Glomerular visceral epithelial cell (primary cell): ENCODE data around the gene ENTPD6.
"Not testable (repeated sequence)": the region's sequence is repeated elsewhere in the genome, so short reads cannot be mapped to it uniquely, and the experiment has no call there.

ENCODE experiments used
- DNase-seq: peaks from one replicate; pipeline ENCODE4 v3.0.0-alpha.2; 2016; ENCODE audit errors: extremely low spot score

The ENTPD6 gene

DNA sequence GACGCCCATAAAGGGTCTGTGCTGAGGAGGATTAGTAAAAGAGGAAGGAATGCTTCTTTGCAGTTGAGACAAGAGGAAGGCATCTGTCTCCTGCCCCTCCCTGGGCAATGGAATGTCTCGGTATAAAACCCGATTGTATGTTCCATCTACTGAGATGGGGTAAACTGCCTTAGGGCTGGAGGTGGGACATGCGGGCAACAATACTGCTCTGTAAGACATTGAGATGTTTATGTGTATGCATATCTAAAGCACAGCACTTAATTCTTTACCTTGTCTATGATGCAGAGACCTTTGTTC lies 46.1 kb downstream of the ENTPD6 start:
- DNase-seq, result not testable (repeated sequence)

DNA sequence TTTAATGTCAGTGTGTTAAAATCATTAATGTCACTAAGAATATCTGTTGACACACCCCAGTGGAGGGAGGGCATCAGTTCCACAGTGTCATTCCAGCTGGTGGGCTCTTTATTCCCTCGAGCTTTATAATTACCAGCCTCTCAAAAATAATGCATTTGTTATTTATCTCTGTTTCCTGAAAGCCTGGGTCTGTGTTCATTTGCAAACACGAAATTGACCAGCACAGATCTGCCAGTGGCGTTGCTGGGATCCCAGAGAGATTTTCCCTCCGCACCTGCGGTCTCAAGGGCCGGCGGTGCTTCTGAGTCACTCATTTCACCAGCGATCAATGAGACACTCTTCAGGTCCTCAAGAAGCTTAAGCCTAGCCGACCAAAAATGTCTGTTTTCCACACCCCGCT lies 46.7 kb downstream of the ENTPD6 start:
- DNase-seq, result no peak

DNA sequence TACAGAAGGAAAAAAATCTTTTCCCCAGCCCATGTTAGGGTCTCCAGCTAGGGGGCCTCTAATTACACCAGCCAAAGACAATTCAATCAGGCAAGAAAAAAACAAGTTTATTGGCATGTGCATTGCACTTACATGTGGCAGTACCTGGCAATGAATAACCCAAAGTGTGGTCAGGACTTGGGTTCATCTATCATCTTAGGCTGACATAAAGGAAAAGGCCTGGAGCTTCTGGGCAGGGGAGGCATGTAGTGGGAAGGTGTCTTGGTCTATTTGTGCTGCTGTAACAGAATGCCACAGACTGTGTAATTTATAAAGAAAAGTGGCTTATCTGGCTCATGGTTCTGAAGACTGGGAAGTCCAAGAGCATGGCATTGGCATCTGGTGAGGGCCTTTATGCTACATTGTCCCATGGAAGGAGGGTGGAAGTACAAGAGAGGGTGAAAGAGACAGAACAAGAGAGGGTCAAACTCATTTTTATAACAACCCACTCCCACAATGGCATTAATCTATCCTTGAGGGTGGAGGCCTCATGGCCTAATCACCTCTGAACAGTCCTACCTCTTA lies 48.0 kb downstream of the ENTPD6 start:
- DNase-seq, result peak; percentile 55

DNA sequence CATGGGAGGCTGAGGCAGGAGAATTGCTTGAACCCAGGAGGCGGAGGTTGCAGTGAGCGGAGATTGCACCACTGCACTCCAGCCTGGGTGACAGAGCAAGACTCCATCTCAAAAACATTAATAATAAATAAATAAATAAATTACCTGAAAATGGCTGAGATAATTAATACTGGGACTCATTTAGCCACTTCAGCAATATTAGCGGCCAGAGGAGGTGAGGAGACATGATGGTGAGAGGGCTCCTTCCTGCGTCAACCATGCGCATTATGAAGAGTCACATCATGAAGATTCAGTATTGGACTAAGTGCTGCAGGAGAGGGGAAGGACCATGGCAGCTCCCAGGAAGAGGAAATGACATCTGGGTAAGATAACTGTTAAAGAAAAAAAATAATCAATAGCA lies 49.5 kb downstream of the ENTPD6 start:
- DNase-seq, result no peak

DNA sequence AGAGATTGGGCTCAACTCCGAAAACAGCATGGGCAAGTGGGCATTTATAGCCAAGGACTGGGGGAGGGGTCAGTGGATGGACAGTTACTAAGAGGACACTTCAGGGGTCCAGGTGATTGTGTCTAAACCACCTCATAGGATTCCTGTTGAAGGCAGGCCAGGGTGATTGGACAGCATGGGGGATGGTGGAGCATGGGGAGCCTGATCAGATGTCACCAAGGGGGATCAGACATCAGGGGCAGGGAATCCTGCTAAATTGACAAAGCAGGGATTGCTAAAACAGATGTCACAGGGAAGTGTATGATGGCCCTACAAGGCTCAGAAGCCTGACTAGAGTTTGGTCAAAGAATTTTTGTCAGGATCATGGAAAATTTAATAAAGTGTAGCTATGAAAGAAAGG lies 49.9 kb downstream of the ENTPD6 start:
- DNase-seq, result no peak

DNA sequence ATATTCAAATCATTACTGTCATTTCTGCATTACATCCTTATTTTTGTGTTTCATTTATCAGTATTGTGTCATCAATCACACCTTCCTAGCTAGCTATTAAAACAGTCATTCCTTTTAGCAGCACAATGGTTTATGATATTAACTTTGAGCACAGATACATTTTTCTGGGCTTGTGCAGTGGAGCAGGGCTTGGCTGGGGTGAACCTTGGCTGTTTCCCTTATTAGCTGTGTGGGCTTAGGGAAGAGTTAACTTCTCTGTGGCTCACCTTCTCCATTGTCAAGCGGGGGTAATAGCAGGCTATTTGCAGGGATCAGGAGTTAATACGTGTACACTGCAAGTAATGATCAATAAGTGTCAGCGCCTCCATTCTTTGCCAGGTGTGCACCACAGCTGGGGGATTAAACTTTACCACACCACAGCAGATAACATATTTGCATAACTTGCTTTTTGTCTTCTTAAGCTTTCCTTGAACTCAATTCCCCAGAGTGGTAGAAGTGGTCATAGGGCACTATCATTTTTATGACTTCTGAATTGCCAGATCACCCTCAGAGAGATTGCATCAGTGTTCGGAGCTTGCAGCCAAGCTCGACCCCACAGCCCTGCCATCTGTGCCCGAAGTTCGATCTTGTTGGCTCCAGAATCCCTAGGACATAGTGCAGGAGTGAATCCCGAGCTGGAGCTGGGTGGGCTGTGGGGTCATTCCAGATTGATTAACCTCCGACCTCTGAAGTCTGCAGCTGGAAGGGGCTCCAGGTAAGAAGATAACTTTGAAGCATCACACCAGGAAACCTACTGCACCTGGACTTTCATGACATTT lies 50.9 kb downstream of the ENTPD6 start:
- DNase-seq, result no peak

DNA sequence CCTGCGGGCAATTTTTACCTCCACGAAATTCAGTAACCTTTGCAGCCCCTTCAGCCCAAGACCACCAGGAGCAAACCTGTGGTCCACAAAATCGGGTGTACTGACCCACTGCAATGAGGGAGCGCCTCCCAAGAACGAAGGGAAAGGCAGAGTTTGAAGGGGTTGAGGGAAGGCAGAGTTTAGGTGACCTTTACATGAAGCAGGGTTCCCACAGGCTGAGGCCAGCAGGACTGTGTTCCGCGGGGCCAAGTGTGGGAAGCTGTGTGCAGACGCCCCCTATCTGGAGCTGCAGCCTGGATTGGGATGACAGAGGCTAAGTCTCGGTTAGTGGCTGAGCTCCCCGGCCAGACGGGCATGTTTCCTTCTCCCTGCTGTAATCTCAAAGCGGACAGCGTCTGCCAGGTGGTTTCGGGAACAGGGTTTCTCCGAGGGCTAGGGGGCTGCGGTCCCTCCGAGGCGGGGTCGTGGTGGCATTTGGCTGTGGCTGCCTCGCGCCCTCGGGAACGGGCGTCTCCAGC lies 51.5 kb downstream of the ENTPD6 start:
- peak; percentile 65 for DNase-seq

DNA sequence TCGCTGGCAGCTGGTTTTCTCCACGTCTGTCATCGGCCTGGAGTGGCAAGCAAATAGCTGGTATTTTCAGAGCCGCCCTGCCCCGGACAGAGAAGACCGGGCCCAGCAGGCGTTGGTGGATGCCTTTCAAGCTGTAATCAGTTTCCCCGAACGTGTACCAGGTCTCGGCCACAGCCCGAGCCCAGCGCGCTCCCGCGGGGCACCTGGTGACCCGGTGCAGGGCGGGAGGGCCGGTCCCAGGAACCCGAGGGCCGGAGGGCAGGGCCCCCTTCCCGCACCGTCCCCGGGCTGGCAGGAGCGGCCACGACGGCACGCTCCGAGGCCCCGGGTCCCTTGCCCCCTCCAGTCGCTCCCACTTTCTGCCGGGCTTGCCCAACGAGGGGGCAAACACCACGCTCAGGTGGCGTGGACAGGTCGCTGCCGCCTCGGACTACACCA lies 52.0 kb downstream of the ENTPD6 start:
- DNase-seq, result peak; percentile 46

DNA sequence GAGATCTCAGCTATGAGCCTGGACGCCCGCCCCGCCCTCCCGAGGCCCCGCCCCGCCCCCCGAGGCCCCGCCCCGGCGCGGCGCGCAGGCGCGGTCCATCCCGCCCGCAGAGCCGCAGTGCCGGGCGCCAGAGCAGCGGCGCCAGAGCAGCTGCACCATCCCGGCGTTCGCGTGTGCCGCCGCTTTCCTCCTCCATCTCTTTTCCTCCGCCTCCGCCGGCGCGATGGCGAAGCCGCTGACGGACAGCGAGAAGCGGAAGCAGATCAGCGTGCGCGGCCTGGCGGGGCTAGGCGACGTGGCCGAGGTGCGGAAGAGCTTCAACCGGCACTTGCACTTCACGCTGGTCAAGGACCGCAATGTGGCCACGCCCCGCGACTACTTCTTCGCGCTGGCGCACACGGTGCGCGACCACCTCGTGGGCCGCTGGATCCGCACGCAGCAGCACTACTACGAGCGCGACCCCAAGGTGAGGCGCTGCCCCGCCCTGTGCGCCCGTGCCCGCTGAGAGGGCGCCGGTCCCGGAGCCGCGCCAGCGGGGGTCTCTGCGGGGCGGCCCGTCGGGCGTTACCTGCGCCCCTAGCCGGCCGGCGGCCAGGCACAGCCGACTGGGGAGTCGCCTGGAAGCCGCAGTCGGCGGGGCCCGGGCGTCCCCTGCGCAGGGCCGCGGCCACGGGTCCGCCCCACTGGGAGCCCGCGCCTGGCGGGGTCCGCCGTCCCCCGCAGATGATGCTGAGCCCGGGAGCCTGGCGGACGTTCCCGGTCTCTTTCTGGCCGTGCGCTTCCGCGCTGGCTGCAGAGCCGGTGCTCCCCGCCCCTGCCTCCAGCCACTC lies 52.7 kb downstream of the ENTPD6 start, which contains the start of gene PYGB:
Gene PYGB, plus strand, starts transcription at position 130 of the 830 bp plus-strand sequence. Its CDS starts 94 bp downstream, at position 224.
- DNase-seq, result peak; percentile 90

DNA sequence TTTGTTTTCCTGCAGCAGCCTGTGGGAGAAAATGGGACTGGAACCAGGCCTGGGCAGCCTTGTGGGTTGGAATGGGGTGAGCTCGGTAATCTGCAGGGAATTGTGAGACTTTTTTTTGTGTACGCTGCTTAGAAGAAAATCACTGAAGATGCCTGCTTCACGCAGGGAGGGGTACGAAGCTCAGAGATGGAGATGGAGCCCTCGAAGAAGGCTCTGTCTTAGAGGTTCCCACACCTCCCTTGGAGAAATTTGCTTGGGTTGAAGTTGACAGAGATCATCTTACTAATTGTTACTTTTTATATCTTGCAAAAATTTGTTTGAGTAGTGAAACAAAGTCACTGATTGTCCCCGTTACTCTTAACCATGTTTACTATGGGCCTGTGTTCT lies 53.3 kb downstream of the ENTPD6 start:
- DNase-seq, result no peak

DNA sequence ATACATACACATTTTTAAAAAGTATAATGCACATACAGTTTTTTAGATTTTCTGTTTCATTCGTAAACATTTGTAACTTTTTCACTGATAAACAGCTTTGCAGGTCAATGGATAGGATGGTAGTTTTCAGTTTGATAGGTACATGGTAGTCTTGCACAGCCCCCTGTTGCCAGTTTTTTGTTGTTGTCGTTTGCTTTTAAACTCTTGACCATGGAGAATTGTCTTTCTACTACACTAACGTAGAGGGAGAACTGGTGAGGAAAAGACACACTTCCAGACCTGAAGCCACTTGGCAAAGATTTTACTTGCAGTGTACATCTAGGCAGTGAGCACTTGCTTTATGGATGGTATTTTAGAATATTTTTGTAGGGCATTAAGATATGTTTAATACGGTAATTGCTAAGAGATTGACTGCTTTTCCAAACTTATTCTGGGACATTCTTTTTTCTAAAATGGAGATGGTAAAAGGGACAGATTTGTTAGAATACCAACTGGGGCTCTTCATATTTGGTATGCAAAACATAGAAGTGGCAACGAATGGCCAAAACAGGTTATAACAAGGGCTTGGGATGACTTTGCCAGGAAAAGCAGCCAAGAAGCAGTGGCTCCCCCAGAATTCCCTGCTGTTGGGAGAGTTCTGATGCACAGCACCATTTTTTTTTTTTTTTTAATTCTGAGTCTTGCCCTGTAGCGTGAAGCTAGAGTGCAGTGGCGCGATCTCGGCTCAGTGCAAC lies 53.9 kb downstream of the ENTPD6 start:
- no peak for DNase-seq

DNA sequence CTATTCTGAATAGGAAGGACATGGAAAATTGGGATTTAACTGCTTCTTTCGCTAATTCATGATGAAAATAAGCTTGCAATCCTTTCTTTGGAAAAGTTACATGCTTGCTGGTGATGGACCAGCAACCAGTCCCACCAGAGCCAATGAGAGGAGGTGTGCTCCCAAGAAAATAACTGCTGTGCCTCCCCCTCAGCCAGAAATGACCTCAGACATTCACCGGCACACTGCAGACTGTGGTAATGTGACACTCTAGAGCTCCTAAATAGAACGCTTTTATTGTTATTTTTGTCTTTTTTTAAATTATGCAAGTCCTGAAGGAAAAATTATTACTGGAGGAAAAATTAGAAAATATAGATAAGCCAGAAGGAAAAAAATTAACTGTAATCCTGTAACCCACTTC lies 55.0 kb downstream of the ENTPD6 start:
- no peak for DNase-seq

DNA sequence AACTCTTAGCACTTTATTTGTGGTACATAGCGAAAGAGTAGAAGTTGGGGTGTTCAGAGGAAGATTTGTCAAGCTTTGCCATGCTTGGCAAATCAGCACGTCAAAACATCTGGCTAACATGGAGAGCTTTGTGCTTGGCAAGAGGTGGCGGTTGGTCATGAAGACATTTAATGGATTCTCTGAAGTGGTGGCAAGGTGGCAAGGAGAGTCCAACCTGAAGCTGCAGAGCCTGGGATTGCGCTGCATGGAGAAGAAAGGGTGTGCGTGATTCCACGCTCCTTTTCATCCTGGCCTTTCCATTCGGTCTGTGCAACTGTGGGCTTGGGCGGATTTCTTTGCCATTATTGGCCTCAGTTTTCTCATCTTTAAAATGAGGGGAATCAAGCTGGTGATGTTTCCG lies 55.5 kb downstream of the ENTPD6 start:
- DNase-seq, result no peak

DNA sequence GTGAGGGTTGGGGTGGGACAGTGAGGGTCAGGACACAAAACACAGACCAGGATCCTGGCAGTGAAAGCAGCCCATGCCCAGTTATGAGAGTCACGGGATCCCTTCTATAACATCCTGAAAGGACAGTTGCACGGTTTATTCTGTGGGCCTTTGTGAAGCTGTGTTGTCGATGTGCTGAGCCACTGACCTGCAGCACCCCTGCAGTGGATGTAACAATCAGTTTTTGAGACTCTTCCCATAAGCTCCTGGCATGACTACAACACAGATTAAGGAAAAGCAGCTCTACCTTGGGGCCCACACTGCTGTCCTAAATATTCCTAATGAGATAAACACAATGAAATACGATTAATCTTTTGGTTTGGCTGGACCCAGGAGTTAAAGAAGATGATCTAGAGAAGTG lies 56.0 kb downstream of the ENTPD6 start:
- DNase-seq, result no peak

DNA sequence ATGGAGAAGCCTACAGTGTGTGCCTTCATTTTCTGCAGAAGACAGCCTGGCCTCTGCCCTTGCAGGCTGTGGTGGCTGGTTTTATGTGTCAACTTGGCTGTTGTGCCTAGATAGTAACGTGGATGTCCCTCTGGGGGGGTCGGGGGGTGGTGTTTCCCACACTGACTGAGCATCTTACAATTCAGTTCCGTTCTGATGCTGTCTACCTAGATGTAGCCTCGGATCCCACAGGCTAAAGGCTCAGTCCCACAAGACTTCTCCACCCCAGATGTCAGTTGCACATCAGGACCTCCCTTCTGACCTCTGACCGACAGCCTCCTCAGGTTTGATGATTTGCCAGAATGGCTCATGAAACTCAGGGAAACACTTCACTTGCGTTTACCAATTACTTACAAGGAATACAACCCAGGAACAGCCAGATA lies 56.7 kb downstream of the ENTPD6 start:
- no peak for DNase-seq

DNA sequence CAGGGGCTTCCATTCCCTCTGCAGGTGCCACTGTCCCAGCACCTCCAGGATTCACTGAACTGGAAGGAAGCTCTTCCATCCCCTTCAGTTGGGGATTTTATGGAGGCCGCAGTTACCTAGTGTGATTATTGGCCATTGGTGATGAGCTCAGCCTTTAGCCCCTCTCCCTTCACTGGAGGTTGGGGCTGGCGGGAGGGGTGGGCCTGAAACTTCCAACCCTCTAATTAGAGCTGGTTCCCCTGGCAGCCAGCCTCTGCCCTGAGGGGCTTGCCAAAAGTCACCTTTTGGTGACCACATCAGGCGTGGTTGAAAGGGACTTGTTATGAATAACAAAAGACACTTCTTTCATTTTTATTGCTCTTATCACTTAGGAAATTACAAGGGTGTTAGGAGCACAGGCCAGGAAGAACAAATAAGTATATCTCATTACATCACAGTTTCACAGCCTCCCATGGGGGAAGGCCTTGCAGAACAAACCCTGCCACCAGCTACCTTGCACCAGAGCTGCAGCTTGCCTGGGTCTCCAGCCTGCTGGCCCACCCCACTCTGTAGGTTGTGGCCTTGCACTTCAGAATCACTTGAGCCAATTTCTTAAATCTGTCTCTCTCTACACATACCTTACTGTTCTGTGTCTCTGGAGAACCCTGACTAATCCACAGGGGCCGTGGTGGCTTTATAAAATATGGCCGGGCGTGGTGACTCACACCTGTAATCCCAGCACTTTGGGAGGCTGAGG lies 57.3 kb downstream of the ENTPD6 start:
- DNase-seq, result no peak

DNA sequence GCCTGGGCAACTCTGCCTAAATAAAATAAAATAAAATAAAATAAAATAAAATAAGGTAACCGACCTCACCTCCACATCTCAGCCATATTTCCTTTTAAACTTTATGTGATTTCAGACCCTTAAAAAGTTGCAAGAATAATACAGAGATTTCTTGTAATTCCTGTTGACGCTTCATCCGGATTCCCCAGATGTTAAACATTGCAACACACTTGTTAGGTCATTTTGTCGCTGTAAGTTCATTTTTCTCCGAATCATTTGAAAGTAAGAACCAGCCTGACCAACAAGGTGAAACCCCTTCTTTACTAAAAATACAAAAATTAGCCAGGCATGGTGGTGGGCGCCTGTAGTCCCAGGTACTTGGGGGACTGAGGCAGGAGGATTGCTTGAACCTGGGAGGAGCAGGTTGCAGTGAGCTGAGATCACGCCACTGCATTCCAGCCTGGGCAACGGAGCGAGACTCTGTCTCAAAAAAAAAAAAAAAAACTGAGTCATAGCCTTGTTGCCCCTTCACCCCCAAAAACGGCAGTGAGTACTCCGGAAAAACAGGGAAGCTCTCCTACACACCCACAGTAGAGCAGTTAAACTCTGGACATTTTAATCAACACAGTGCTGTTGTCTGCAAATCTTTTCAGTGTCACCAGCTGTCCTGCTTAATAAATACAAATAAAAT lies 58.2 kb downstream of the ENTPD6 start:
- peak; percentile 65 for DNase-seq

DNA sequence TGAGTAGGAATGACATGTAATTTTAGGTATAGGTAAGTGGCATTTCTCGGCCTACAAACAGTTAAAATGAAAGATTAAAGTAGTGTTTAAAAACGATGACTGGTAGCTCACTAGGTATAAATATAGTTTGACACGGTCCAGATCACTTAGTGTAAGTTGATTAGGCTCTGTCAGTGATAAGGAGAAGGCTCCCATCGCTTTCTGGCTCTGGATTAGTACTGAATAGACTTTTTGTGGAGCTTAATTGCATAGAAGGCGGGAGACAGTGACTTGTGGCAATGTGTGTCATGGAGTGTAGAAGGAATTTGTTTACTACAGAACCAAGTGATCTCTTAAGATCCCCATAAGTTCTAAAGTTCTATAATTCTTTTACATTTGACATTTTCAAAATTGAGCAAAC lies 59.1 kb downstream of the ENTPD6 start:
- no peak for DNase-seq

DNA sequence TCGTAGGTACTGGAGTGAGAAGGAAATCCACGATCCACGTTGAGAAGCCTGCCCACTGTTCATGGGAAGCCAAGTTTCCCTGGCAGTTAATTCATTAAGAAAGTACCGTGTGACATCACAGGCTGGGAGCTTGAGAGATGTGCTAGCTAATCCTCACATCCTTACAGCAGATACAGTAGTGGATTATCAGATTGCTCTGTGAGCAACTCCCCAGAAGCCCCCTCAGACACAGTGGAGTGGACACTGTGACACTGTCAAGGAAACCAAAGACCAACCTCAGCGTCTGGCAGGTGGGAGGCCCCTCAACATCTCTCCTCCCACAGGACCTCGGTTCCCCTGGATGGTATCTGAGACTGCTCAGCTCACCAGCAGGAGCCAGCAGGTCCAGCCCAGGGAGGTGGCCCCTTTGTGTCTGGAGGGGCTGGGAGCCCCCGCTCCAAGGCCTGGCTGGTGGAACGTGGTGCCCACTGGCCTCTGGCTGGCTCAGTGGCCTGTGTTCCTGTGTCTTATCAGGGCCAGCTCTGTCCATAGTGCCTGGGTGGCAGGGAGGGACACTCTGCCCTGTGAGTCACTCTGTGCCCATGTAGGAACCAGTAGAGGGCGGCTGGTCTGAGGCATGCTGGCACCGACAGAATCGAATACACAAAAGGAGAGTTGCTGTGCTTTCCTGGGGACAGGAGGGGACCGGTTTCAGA lies 59.6 kb downstream of the ENTPD6 start:
- DNase-seq, result peak; percentile 28
